Heart right ventricle (tissue), 16 donors: ENCODE data around the gene ZNF879. TPM values are rescaled to one million over a fixed set of nuclear protein-coding genes. Genes with fewer than 3 reads are reported as not detected.

Source experiments
- ATAC-seq, 8 donors: fragments of 200-7000 bp; cut with Tn5 transposase; one replicate each; pipeline ENCODE4 v1.9.1; 2020; ENCODE audit warnings: mild to moderate bottlenecking in 8 of 8, moderate library complexity in 8 of 8, moderate number of reproducible peaks in 1 of 8
- DNase-seq, 2 donors: peaks; one replicate each; pipeline ENCODE4 v3.0.0-alpha.2; 2020
- H3K27ac ChIP-seq, 10 donors: fragments of 200-600 bp; sonication (generic) in 2 of 10; one replicate each; pipeline versions ENCODE4 v1.5.0 to v1.8.0; 2020 to 2022; ENCODE audit warnings: mild to moderate bottlenecking in 3 of 10
- H3K27me3 ChIP-seq, 7 donors: fragments of 200-600 bp; one replicate each; pipeline ENCODE4 v1.8.0; 2021 to 2022; ENCODE audit warnings: mild to moderate bottlenecking in 2 of 7
- H3K36me3 ChIP-seq, 9 donors: fragments of 200-600 bp; sonication (generic) in 1 of 9; one replicate each; pipeline versions ENCODE4 v1.5.0 to v1.8.0; 2020 to 2022; ENCODE audit warnings: mild to moderate bottlenecking in 2 of 9
- H3K4me1 ChIP-seq, 9 donors: fragments of 200-600 bp; sonication (generic) in 1 of 9; one replicate each; pipeline versions ENCODE4 v1.5.0 to v1.8.0; 2020 to 2022; ENCODE audit warnings: mild to moderate bottlenecking in 4 of 9
- H3K4me3 ChIP-seq, 10 donors: fragments of 200-600 bp; sonication (generic) in 2 of 10; one replicate each; pipeline versions ENCODE4 v1.5.0 to v1.8.0; 2020 to 2022; ENCODE audit warnings: mild to moderate bottlenecking in 7 of 10, moderate library complexity in 2 of 10
- H3K9me3 ChIP-seq, 11 donors: fragments of 200-600 bp in 10 of 11; sonication (generic) in 2 of 11; one replicate each; pipeline versions ENCODE4 v1.5.0 to v1.8.0; 2013 to 2022; ENCODE audit warnings: mild to moderate bottlenecking in 2 of 11, control low read depth in 1 of 11, moderate library complexity in 1 of 11
- CTCF ChIP-seq, 9 donors: fragments of 200-600 bp; sonication (generic) in 2 of 9; IDR thresholded peaks; one replicate each; pipeline versions ENCODE4 v1.5.0 to v1.8.0; 2021 to 2022; ENCODE audit warnings: antibody characterized with exemption in 9 of 9, mild to moderate bottlenecking in 5 of 9, moderate library complexity in 1 of 9
- WGBS, 2 donors: extraction: QIAGEN DNeasy Blood & Tissue Kit; methylation state at CpG; one replicate each; pipeline ENCODE4 v1.1.7; 2013; ENCODE audit warnings: inconsistent platforms in 1 of 2; 5-methylcytosine and 5-hydroxymethylcytosine counted together
- intact Hi-C, 10 donors: fragments of 100-400 bp; cut with DNase I; formaldehyde crosslinking; loops; one replicate each; pipeline versions ENCODE4 v1.11.1 to v1.14.2; 2022
- polyA plus RNA-seq, 2 donors: library from polyadenylated mRNA; stranded (reverse); fragments of 200-250 nt; gene quantifications; one replicate each; pipeline ENCODE4 v1.2.3, GENCODE V29; 2013
- total RNA-seq, 10 donors: library from RNA; stranded (reverse); fragmentation: NEBNext Ultra II Directional in 3 of 10; extraction: Animal tissue kit (Norgen Biotek cat#: 25700) in 3 of 10; gene quantifications; one replicate each; pipeline versions ENCODE4 v1.2.1 to v1.2.4, GENCODE V29; 2021 to 2023
- donor health status: Arrhythmogenic right ventricular cardiomyopathy.
- donor health status: ischemic (EF 13 %, LVEDD 7.1; RV severe dilation, severe dysfunction).
- donor health status: healthy with polysubstance abuse.
- donor health status: DM: no; HTN: yes; CAD: no.
- donor health status: DM: no; HTN: no; CAD: no.
- donor health status: ischemic (EF 25% LVEDD 6.9; RV normal size, moderate dysfunction).
- donor health status: ischemic (EF 25% LVEDD 5.7; RV mildly dilated, moderate dysfunction).
- donor health status: healthy.
- donor health status: DM: yes; HTN: yes; CAD: no.
- donor health status: Ischemic cardiomyopathy.
- donor health status: ischemic (EF 35%, LVEDD 5.7; RV mildly dilated, moderate dysfunction).
- donor health status: nonischemic (EF 11% LVEDD 7.7; RV severe dilation, severe dysfunction).
- donor health status: DM: yes; HTN: yes; CAD: no.
- donor health status: PGD.
- donor health status: ischemic (EF 29% LVEDD 5.4; RV normal size, mild dysfunction).
- donor health status: nonischemic (EF 23%, LVEDD 6.1; RV moderate dilation, normal function).

The ZNF879 gene
- total and polyA plus RNA-seq, 12 donors = 1.4 to 4.5 (median 3.6) TPM

- Histone ChIP-seq H3K27ac (no peak overlapping the region), H3K9me3 (peaks cover 0 to 56% (median 21%) of the 10 kb centered on the region in 11 donors), H3K4me1 (peaks cover 0 to 2% (median 0%) of the 10 kb centered on the region in 9 donors), H3K27me3 (peaks cover 11 to 40% (median 33%) of the 10 kb centered on the region in 7 donors), H3K4me3 (no peak overlapping the region), H3K36me3 (no peaks in the 10 kb centered on the region)
- ATAC-seq (no peak), DNase-seq (no peak)
- no peak for TF ChIP-seq CTCF (IDR thresholded peaks at IDR 0.05)
- 90 to 91% methylated on average over 12 of the region's 12 CpGs for WGBS, 2 donors
- intact Hi-C loops = no loop called here
These were observed 33.1 kb upstream of the ZNF879 start for GRCh38 chr5:178990491-178990890.

- 88 to 91% methylated on average over 28 of the region's 28 CpGs for WGBS, 2 donors
- H3K27me3 ChIP-seq = peaks cover 11 to 50% (median 43%) of the 10 kb centered on the region in 7 donors
These were observed 32.1 kb upstream of the ZNF879 start for GRCh38 chr5:178991190-178992145.

GRCh38 chr5:178992291-178992895 lies 31.2 kb upstream of the ZNF879 start:
- ATAC-seq = no peak
- H3K27me3 ChIP-seq = peaks cover 11 to 58% (median 47%) of the 10 kb centered on the region in 7 donors
- intact Hi-C loops = no loop called here

More at GRCh38 chr5:178991190-178992145, 32.1 kb upstream of the ZNF879 start:
- no peaks in the 10 kb centered on the region for H3K36me3 ChIP-seq
- no peak overlapping the region for H3K27ac ChIP-seq
- TF ChIP-seq CTCF (IDR thresholded peaks at IDR 0.05) = no peak
- no peak for DNase-seq
- no peak overlapping the region for H3K4me3 ChIP-seq
- no peak for ATAC-seq
- H3K4me1 ChIP-seq = peaks cover 0 to 2% (median 0%) of the 10 kb centered on the region in 9 donors
- H3K9me3 ChIP-seq = peaks cover 0 to 46% (median 13%) of the 10 kb centered on the region in 11 donors
- intact Hi-C loops = no loop called here

More at GRCh38 chr5:178992291-178992895, 31.2 kb upstream of the ZNF879 start:
- Histone ChIP-seq H3K27ac (no peak overlapping the region), H3K4me1 (peaks cover 0 to 2% (median 0%) of the 10 kb centered on the region in 9 donors), H3K9me3 (peaks cover 0 to 37% (median 4%) of the 10 kb centered on the region in 11 donors), H3K4me3 (no peak overlapping the region), H3K36me3 (no peaks in the 10 kb centered on the region)
- no peak for TF ChIP-seq CTCF (IDR thresholded peaks at IDR 0.05)
- 47 to 57% methylated on average over 9 of the region's 9 CpGs for WGBS, 2 donors
- DNase-seq = no peak
